Stimulated activated CD8-positive, alpha-beta memory T cell treated with anti-CD3 and anti-CD28 coated beads, Interleukin-7, amount 100 ng/mL, for 1 hour (primary cell): ENCODE data around the gene RNF208.
A peak's percentile ranks its signal among the peaks of the same experiment; 100 is the strongest.

ENCODE experiments used
- DNase-seq, 2 donors: peaks; one replicate each; pipeline ENCODE4 v3.0.0-alpha.2; 2020; ENCODE audit warnings: low read depth in 2 of 2

RNF208 gene

DNA sequence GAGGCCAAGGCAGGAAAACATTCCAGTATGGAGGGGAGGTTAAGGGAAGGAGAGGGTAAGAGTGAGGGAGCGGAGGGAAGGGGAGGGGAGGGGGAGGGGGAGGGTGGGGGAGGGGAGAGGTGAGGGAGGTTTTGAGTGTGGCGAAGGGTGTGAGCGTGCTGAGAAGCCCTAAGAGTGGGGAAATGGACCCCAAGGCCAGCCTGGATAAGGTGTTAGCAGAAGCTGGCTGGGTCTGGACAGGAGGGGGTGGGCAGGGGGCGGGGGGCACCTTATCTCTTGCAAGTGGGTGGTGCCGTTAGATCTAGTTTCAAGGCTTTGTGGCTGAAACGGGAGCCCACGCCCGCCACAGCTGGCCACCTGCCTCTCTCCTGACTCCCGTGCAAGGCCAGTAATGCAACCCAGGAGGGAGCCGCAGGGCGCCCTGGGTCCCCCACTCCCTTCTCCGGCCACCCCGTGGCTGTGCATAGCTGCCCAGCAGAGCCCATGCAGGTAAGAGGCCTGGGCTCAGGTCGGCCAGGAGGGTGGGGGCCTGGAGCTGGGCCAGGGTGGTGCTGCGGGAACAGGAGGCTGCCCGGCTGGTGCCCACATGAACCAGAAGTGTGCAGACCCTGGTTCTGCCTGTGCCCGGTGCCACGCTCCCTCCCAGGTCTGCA is 5.9 kb upstream of the RNF208 start:
- DNase-seq: no peak

DNA sequence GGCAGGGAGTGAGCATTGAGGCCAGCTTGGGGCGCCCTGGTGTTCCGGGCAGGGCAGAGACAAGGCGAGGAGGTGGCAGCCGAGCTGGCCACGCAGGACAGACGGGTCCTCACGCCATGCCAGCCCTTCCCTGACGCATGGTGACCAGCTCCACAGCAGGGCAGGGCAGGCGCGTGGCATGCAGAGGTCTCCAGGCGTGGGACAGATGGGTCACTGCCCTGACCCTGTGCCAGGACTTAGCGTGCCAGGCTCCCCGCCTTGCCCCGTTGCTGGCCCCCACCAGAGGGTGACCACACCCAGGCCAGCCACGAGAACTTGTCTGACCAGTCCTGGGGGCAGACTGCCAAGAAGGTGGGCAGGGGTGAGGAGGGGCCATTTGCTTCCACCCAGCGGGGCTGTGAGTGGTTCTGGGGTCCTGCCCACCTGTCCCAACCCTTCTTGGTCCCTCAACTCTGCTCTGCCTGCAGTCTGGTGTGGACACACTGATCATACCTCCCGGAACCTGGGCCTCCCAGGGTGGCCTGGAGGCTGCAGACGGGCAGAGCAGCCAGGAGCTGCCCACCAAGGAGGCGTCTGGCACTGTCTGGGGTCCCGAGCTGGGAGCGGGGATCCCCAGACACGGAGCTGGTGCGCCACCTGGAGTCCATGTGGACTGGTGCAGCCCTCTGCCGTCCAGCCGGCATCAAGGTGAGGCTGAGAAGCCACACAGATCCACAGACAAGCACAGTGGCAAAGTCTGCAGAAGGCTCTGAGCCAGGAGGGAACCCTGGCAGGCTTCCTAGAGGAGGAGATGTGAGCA is 5.2 kb upstream of the RNF208 start, which contains the start of gene RNF224:
RNF224 (plus strand) TSS at position 449 of the 799 bp plus-strand sequence. CDS start 834 bp downstream, outside the sequence.
- DNase-seq: peak; percentile 73 to 74

DNA sequence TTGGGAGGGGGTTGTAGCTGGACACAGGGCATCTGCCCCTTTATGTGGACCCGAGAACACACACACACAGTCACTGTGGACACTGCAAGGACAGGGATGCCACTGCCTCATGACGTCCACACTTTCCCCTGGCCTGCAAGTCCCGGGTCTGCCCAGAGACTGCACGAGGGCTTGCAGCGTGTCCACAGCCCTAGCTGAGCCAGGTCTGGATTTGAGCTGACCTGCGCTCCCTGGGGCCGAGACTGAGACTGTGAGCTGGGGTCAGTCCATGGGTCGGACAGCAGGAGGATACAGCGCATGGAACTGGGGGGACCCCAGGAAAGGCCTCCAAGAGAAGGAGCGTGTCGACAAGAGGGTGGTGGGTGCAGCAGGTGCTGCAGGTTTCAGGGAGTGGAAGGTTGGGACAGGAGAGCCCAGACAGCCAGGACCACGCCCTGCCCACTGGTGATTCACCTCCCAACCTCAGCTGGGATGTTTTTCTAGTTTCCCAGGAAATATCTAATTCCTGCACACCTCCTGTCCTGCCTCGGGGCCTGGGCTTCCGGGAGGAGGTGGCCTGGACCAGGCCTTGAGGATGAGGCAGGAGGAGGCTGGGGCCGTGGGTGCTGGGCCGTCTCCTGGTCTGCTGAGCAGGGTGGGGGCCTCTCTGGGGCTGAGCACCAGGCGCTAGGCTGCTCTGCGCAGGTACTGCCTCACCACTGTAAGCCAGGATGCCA is 4.5 kb upstream of the RNF208 start:
- no peak for DNase-seq

DNA sequence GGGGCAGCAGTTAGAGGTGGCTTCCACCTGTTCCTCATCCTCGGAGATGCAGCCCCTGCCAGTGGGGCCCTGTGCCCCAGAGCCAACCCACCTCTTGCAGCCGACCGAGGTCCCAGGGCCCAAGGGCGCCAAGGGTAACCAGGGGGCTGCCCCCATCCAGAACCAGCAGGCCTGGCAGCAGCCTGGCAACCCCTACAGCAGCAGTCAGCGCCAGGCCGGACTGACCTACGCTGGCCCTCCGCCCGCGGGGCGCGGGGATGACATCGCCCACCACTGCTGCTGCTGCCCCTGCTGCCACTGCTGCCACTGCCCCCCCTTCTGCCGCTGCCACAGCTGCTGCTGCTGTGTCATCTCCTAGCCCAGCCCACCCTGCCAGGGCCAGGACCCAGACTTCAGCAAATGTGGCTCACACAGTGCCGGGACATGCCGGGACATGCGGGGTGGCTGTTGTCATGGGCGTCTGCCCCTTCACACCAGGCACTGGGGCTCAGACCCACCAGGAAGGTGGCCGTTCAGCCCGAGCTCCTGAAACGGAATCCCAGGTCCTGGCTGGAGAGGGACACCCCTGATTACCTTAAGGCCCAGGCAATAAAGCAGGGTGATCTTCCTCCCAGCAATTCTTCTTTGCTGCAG is 3.8 kb upstream of the RNF208 start:
- DNase-seq: no peak

DNA sequence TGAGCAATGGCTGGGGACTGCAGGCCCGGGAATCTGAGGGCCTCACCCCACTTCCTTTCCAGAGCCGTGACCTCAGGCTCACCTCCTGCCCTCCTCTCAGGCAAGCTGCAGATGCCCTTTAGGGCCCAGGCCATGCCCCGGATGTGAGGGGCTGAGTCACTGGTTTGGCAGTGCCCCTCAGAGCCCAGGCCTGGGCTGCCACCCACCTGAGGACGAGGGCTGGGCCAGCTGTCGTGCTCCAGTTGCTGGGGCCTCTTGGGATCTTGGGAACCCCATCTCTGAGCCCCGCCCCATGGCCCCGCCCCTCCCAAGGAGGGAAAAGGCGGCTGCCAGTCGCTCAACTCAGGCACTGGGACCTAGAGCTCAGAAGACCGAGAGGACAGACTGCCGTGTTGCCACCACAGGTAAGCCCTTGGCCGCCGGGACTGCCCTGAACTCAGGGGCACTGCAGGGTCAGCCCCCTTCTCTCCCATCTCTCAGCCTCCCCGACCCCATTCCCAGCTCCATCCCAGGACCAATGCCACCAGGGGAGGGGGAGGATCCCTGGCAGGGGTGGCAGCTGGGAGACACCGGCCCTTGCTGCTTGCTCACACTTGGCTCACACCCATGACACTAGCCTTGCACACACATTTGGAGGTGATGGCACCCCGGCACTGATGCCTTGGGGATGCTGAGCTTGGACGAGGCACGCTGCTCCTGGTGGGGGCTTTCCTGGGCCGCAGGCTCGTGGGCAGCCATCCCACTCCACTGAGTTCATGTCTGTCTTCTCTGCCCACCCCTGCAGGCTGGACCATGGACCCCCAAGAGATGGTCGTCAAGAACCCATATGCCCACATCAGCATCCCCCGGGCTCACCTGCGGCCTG is 3.0 kb upstream of the RNF208 start, which contains the start of gene CYSRT1:
CYSRT1 (plus strand) TSS at position 345 of the 865 bp plus-strand sequence; CDS start at position 793, 448 bp downstream.
- DNase-seq: no peak

DNA sequence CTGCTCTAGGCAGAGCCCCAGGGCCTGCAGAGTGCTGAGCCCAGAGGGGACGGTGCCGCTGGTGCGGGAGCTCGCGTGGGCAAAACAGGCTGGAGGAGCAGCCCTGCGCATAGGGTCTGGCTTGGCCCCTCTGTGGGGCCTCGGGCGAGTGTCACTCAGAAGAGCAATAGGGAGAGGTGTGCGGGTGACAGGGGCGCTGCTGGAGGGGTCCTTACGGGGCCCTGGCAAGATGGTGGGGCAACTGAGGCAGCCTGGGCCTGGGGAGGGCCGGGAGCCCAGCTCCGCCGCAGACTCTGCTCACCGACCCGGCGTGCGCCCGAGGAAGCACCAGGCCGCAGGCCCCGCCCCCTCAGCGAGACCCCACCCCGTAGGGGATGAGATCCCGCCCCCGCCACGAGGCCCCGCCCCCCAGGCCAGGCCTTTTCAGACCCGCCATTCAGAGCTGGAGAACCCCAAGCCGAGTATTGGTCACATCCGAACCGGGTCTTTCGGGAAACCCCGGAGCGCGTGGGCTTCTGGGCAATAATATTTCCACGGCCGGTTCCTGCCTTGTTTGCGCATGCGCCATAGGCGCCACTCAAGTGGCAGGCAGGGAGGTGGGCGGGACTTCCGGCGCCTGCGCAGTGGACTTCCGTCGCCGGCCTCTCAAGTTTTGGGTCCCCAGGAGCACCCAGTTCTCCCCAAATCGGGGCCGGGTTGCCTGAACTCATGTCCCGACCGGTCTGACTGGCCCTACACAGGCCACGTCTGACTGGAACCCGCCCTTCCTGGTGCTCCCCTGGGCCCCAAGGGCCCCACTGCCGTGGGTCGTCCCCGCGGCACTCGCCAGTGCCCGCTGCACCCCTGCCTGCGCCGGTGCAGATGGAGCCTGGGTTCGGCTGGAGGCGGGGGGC is 1.3 kb upstream of the RNF208 start:
- DNase-seq: peak; percentile 92 to 96

DNA sequence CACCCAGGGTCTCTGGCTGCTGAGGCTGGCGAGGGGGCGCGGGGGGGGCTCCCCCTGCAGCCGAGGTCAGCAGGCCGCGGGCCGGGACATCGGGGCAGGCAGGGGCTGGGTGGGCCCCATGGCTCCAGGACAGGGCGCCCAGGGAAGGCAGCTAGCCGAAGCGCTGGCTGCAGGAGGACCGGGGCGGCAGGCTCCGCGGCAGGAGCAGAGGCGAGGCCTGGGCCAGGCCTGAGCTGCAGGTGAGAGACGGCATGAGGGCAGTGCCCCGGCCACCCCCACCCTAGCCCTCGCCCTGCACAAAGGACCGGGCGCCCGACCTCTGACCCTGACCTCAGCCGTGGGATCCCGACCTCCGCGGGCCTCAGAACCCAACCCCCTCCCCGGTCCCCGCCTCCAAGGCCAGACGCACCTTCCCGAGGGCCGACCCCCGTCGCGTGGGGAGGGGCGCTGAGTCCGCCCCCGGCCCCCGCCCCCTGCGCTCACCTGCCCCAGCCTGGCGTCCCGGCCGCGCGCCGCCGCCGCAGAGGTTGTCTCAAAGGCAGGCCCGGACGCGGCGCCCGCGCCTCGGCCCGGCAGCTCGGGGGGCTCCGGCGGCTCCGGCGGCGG is 431 bp downstream of the RNF208 start:
- DNase-seq: no peak

DNA sequence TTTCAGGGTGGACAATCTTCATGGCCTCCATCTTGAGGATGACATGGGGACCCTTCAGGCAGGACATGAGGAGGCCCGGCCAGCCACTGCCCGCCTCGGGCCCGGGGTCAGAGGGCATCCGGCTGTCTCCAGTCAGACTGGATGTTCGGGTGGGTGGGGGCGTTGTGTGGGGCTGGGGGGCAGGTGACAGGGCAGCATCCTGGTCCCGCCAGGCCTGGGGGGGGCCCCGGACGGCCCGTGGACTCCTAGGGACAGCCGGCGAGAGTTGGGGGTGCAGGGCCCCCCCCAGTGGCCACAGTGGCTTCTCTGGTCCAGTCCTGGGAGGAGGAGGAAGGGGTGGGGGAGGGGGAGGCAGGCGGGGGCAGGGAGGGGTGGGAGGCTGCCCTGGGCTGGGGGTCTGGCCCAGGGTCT is 940 bp downstream of the RNF208 start:
- no peak for DNase-seq

DNA sequence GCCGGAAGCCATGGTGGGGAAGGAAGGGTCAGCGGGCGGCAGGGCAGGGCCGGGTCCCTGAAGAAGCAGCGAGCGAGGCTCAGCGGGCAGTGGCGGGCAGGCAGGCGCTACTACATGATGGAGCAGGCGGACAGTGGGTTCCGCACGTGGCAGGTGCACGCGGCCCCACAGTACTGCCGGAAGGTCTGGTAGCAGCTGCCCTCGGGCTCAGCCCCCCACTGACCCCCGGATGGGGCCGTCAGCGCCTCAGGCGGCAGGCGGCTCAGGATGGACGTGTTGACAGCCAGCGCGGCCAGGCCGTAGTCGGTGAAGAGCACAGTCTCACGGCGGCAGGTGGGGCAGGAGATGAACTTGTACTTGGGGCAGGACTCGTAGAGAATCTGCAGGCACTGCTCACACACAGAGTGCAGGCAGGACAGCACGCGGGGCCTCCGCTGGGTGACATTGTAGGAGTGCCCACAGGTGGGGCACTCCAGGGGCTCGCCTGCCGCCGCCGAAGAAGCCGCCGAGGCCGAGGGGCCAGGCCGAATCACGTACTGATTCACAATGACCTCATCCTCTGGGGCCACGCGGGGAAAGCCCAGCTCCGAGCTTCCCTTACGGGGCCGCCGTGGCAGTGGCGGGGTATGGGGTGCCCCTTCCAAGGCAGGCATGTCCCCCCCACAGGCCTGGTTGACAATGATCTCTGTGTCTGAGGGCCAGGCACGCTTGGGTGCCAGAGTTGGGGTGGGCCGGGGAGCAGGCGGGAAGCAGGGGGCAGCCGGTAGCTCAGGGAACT is 1.5 kb downstream of the RNF208 start:
- DNase-seq: no peak

DNA sequence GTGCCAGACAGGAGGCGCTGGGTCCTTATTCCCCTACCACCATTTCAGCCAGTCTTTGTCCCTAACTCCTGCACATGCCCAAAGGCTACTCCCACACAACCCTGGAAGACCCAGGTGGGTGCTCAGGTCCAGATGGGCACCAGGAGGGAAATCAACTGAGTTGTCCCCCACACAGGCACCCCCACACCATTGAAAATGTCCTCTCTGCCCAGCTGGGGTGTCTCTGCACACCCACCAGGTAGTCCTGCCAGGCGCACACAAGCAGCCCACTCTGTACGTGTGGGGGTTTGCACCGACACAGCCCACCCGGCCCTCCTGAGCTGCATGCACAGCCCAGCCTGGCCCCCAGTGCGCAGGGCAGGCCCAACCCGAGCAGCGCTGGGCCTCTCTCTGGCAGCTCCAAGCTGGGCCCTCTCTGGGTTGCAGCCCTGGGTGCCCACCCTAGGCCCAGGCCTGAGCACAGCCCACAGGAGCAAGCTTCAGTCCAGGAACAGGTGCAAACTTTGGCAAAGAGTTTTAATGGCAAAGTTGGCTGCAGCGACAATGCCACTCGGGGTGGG is 2.2 kb downstream of the RNF208 start:
- DNase-seq: no peak

DNA sequence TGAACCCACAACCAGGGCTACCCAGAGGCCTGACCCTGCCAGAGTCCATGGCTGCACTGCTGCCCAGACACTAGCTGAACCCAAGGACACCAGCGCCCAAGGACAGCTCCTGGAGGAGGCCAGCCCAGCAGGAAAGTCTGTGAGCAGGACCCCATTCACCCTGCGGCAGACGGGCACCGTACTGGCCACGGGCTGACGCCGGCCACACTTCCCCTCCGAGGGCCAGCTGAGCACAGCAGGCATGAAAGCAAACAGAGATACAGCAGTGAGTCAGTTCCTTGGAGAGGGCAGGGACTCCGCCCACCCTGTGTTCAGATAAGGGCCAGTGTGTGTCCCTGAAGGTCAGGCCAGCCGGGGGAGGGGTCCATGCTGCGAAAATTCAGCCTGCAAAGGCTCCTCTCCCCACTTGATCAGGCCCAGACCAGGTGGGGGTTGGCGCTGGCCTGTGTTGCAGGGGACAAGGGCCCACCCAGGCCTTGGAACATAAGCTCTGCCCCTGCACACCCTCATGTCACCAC is 3.2 kb downstream of the RNF208 start:
- no peak for DNase-seq

DNA sequence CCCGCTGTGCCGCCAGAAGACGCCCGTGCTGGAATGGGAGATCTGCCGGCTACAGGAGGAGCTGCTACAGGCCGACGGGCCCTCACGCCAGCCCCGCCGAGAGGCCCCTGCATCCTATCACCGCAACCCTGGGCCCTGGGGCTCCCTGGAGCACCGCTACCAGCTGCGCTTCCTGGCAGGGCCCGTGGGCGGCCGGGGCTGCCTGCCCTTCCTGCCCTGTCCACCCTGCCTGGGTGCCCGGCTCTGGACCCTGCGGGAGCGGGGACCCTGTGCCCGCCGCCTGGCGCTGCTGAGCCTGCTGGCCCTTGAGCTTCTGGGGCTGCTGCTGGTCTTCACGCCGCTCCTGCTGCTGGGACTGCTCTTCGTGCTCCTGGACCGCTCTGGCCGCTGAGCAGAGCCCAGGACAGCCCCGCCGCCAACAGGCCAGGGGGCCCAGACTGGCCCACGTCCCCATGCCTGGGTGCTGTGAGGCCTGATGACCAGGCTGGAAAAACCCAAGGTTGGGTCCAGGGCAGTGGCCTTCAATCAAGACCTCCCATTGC is 3.8 kb downstream of the RNF208 start:
- no peak for DNase-seq

DNA sequence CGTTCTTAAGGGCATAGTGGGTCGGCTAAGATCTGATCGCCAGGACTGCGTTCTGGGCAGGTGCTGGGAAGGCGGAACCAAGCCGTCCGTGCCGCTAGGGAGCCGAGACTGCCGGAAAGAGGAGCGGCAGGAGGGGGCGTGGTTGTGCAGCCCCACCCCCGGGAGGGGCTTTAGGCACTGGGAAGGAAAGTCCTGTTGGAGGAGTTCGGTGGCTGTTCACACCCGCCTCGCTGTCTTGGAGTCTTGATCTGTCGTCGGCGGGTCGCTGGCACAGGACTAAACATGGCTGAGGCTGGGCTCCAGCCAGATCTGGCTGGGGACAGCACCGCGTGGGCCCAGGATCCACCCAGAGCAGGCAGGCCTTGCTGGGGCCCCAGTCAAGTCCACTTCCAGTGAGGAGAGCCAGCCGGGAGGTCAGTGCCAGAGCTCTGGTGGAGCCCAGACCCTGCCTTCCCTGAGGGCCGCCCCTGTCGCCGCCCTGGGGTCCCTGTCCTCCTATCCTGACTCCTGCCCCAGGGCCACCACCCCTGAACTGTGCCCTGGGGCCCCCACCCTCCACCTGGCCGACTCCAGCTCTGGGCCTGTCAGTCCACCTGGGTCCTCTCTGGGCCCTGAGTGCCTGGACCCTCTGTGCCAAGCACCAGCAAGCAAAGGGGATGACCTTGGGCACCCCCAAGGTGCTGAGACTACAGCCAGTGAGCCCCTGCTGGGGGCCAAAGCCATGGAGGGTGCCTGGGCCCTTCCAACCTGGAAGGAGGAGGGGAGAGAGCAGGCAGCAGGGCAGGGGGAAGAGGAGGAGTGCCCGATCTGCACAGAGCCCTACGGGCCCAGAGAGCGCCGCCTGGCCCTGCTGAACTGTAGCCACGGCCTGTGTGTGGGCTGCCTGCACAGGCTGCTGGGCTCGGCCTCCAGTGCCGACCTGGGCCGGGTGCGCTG is 4.5 kb downstream of the RNF208 start:
- no peak for DNase-seq

DNA sequence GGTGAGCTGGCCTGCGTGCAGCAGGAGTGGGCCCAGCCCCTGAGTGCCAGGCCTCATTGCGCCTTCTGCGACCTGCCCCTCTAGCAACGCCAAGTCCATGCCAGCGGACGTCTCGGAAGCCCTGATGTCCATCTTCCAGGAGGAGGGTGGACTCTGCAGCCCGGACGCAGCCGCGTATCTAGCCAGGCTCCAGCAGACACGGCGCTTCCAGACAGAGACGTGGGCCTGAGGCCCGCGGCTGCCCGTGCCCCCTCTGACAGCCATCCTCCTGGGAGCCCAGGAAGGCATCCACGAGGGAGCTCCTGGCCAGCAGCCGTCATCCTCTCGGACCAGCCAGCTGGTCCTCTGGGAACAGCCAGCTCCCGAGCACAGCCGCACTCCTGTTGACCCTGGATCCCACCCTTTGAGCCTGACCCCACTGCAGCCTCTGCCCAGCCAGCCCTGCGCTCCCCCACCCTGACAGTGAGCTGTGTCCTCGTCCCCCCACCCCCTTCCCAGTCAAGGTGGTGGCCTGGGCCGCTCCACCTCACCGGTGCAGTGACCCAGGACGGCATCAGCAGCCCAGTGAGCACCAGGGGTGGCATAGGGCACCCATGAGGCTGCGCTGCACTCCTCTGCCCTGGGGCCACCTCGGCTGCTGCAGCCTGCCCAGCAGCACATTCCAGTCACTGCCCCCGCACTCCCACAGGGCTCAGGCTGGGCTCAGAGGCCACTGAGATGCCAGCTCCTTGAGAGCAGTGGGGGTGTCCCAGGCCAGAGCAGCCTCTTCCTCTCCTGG is 5.7 kb downstream of the RNF208 start:
- no peak for DNase-seq

DNA sequence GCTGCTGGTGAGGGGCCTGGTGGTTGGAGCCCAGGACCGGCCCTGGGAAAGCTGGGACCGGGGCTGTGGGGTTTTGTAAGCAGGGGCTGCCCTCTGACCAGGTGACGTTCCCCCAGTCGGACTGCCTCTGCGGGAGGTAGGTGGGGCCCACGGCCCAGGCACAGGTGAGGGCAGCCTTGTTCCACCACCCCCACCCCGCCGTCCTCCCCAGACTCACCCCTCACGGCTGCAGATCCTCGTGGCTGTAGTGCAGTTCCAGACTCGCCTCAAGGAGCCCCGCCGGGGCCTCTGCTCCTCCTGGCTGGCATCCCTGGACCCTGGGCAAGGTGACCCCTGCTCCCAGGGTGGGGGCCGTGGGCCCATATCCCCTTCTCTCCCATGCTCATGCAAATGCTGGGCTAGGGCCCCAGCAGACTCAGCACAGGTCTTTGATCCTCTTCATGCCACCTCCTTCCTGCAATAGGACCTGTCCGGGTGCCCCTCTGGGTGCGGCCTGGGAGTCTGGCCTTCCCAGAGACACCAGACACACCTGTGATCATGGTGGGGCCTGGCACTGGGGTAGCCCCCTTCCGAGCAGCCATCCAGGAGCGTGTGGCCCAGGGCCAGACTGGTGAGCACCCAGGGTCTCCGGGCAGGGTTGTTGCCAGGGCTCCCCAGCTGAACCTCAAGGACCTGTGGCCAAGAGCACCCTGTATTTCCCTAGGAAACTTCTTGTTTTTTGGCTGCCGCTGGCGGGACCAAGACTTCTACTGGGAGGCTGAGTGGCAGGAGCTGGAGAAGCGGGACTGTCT is 6.6 kb downstream of the RNF208 start:
- no peak for DNase-seq
